GM23248 (cell line): ENCODE data around the gene RAE1.

Experiments
- EZH2 ChIP-seq: fragments of 200-600 bp; sonication (generic); IDR thresholded peaks from 2 replicates; pipeline ENCODE4 v1.6.1; 2018; ENCODE audit warnings: antibody characterized with exemption, mild to moderate bottlenecking; ENCODE audit not compliant: insufficient read depth, poor library complexity, severe bottlenecking
- EZH2phosphoT487 ChIP-seq: fragments of 200-600 bp; sonication (generic); IDR thresholded peaks from 2 replicates; pipeline ENCODE4 v1.6.1; 2018; ENCODE audit warnings: antibody characterized with exemption, moderate library complexity, mild to moderate bottlenecking, low read depth; ENCODE audit not compliant: insufficient read depth

DNA sequence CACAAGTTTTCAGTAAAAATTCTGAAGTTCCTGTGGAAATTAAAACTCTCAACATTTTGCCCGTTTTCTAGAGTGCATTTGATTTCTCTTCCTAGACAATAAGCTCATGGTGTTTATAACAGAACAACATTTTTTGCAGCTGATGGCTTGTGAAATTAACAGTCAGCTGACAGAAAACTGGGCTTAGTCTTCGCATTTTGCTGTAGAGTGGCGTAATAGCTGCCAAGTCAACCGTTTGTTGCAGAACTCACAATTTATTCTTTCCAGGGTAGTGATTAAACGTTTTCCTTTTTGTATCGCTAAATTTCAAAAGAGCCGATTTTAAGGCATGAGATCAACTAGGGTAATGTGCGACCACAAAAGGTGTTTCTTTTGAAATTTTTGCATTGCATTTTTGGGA lies 20.1 kb upstream of the RAE1 start:
- no peak for TF ChIP-seq EZH2
- no peak for TF ChIP-seq EZH2phosphoT487
